Naive thymus-derived CD4-positive, alpha-beta T cell (primary cell): ENCODE results near the gene SYT8. TPM values are rescaled to one million over a fixed set of nuclear protein-coding genes. Genes with fewer than 3 reads are reported as not detected.
A peak's percentile ranks its signal among the peaks of the same experiment; 100 is the strongest.

Source experiments
- ATAC-seq: fragments of 150-1000 bp; cut with Tn5 transposase; 2 replicates; pipeline ENCODE4 v1.10.0; 2021; ENCODE audit warnings: mild to moderate bottlenecking, moderate library complexity
- CTCF ChIA-PET: fragments of 350-600 bp; sonication (Branson Sonifier 250); formaldehyde crosslinking; loops from one replicate; lab custom pipeline; 2021; ENCODE audit warnings: antibody characterized with exemption; lab: Charles Lee
- POLR2A ChIA-PET: fragments of 350-600 bp; sonication (Branson Sonifier 250); formaldehyde crosslinking; loops from one replicate; lab custom pipeline; 2021; ENCODE audit warnings: antibody characterized with exemption, inconsistent platforms; lab: Charles Lee
- DNase-seq, 9 donors: peaks; one replicate each; pipeline versions ENCODE4 v3.0.0 to v3.0.0-alpha.2; 2020 to 2022; ENCODE audit warnings: mixed read lengths in 1 of 9
- H3K27ac ChIP-seq: one replicate; pipeline ENCODE4 v1.7.0; 2013; ENCODE audit warnings: mild to moderate bottlenecking, low read depth, low read length, moderate library complexity
- H3K27me3 ChIP-seq, 2 donors: one replicate each; pipeline ENCODE4 v1.7.0; 2013; ENCODE audit warnings: low read length in 2 of 2, mild to moderate bottlenecking in 2 of 2, moderate library complexity in 2 of 2; ENCODE audit not compliant: control insufficient read depth in 2 of 2, insufficient read depth in 2 of 2
- H3K36me3 ChIP-seq, 3 experiments: 1 replicate in 2 of 3; 2 replicates in 1 of 3; pipeline ENCODE4 v1.7.0; 2013; ENCODE audit warnings: low read length in 3 of 3, mild to moderate bottlenecking in 3 of 3, moderate library complexity in 1 of 3; ENCODE audit not compliant: insufficient read depth in 3 of 3, control insufficient read depth in 2 of 3
- H3K4me1 ChIP-seq, 2 donors: one replicate each; pipeline ENCODE4 v1.7.0; 2013; ENCODE audit warnings: low read length in 2 of 2, mild to moderate bottlenecking in 2 of 2, moderate library complexity in 1 of 2; ENCODE audit not compliant: control insufficient read depth in 2 of 2, insufficient read depth in 2 of 2
- H3K4me3 ChIP-seq: 2 replicates; pipeline ENCODE4 v1.7.0; 2013; ENCODE audit warnings: mild to moderate bottlenecking, low read length
- H3K9me3 ChIP-seq, 3 experiments: 1 replicate in 2 of 3; 2 replicates in 1 of 3; pipeline ENCODE4 v1.7.0; 2013; ENCODE audit warnings: low read length in 3 of 3; ENCODE audit not compliant: control insufficient read depth in 2 of 3
- H3K27ac Mint-ChIP-seq, 9 donors: one replicate each; pipeline ENCODE4 v1.8.0; 2020 to 2022; ENCODE audit warnings: mixed read lengths in 9 of 9, mild to moderate bottlenecking in 8 of 9, moderate library complexity in 5 of 9, inconsistent platforms in 2 of 9
- H3K27me3 Mint-ChIP-seq, 5 donors: one replicate each; pipeline ENCODE4 v1.8.0; 2021 to 2022; ENCODE audit warnings: mixed read lengths in 5 of 5, mild to moderate bottlenecking in 1 of 5
- H3K36me3 Mint-ChIP-seq, 5 donors: one replicate each; pipeline ENCODE4 v1.8.0; 2020 to 2022; ENCODE audit warnings: mixed read lengths in 5 of 5, mild to moderate bottlenecking in 3 of 5, inconsistent platforms in 1 of 5
- H3K4me1 Mint-ChIP-seq, 7 donors: one replicate each; pipeline ENCODE4 v1.8.0; 2020 to 2022; ENCODE audit warnings: mixed read lengths in 7 of 7, mild to moderate bottlenecking in 3 of 7, inconsistent platforms in 1 of 7
- H3K4me3 Mint-ChIP-seq, 10 donors: one replicate each; pipeline ENCODE4 v1.8.0; 2020 to 2022; ENCODE audit warnings: mild to moderate bottlenecking in 10 of 10, mixed read lengths in 10 of 10, moderate library complexity in 6 of 10, inconsistent platforms in 2 of 10
- H3K9me3 Mint-ChIP-seq, 11 donors: one replicate each; pipeline ENCODE4 v1.8.0; 2020 to 2022; ENCODE audit warnings: mixed read lengths in 11 of 11, mild to moderate bottlenecking in 4 of 11, inconsistent platforms in 1 of 11, moderate library complexity in 1 of 11
- intact Hi-C, 2 donors: fragments of 100-400 bp; cut with micrococcal nuclease; formaldehyde crosslinking; loops; one replicate each; pipeline ENCODE4 v1.15.1; 2023
- polyA plus RNA-seq, 2 donors: library from polyadenylated mRNA; unstranded; fragments of 300-500 nt; fragmentation: Illumina TruSeq; gene quantifications; one replicate each; pipeline ENCODE4 v1.2.3, GENCODE V29; 2021
- total RNA-seq, 6 experiments: library from RNA in 5 of 6; stranded (reverse) in 5 of 6; gene quantifications; 1 replicate in 5 of 6; 2 replicates in 1 of 6; pipeline ENCODE4 v1.2.3 and lab custom pipeline; 2021 to 2026

SYT8 gene
- total and polyA plus RNA-seq, 7 experiments from 2014 or later = not detected

GRCh38 chr11:1852877-1853276 is 18.1 kb downstream of the SYT8 start, which contains the start of gene LSP1:
LSP1 (plus strand) TSS chr11:1853084; CDS start chr11:1853145, 61 bp downstream.
- Histone ChIP-seq H3K9me3 (no peaks in the 10 kb centered on the region), H3K27ac (peak within 1 kb of the TSS; percentile 80), H3K4me3 (peak within 1 kb of the TSS; percentile 94), H3K4me1 (peaks cover 58 to 66% of the 10 kb centered on the region in 2 donors), H3K27me3 (no peaks in the 10 kb centered on the region), H3K36me3 (peaks cover 0 to 20% (median 0%) of the 10 kb centered on the region in 3 experiments)
- ChIA-PET POLR2A (interaction anchor here (0.5 to 7.1 kb wide), 11 partner anchors 11 to 229 kb away, joined by 3 to 91 read pairs (median 5); partner anchors contain the start of genes MRPL23, PRR33 and TNNI2), CTCF (interaction anchor here (1.1 to 2.3 kb wide), 7 partner anchors 12 to 159 kb away, joined by 4 to 11 read pairs (median 8); partner anchors contain the start of gene TNNI2)
- intact Hi-C loops = loop anchor here (1.0 to 10.0 kb wide), 11 partner anchors 9 to 1042 kb away; partner anchors contain the start of genes CTSD (in 2 of the 2), TNNT3 (in 2 of the 2), DUSP8 (in 1 of the 2) and TNNI2 (in 1 of the 2)
- DNase-seq (peak in 8 of 9 donors; percentile 78 to 89 (median 84)), ATAC-seq (peak; percentile 69)
- peaks cover 0 to 4% (median 0%) of the 10 kb centered on the region in 5 donors for H3K27me3 Mint-ChIP-seq
- peak within 1 kb of the TSS; percentile 91 to 100 (median 97) for H3K4me3 Mint-ChIP-seq
- H3K9me3 Mint-ChIP-seq = no peaks in the 10 kb centered on the region
- H3K27ac Mint-ChIP-seq = peak within 1 kb of the TSS; percentile 94 to 99 (median 97)
- peaks cover 31 to 72% (median 48%) of the 10 kb centered on the region in 7 donors for H3K4me1 Mint-ChIP-seq
- H3K36me3 Mint-ChIP-seq = peaks cover 0 to 13% (median 0%) of the 10 kb centered on the region in 5 donors

DNA sequence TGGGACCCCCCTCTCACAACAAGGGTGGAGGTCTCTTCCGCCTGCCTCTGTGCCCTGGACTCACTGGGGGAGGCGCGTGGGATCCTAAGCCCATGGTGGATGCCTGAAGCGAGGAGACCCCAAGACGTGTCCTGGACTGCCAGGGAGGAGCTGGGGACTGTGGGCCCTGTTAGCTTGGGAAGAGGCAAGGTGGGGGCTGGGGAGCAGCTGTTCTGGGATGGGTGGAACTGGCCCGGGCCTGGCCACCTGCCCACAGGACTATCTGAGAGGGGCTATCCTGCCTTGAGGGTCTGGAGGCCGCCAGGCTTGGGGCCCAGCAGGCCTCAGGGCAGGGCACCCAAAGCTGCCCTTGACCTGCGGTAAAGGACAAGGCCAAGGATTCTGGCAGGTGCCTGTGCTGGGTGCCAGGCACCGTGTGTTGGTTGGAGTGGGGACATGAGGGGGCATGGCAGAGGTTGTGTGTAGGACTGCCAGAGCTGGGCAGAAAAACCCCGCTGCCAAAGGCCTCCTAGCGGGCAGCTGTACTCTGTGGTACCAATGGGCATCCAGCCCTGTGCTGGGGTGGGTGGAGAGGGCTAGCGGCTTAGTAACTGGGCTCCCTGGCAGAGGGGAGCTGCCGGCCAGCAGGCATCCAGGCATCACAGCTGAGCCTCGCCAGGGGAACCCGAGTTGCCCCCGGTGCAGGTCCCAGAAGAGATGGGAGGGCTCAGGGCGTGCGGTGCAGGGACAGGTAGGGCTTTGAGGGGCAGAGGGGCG is 18.8 kb downstream of the SYT8 start:
- Histone ChIP-seq H3K36me3 (peaks cover 0 to 21% (median 0%) of the 10 kb centered on the region in 3 experiments), H3K4me3 (peak overlapping the region; percentile 94), H3K27ac (peak overlapping the region; percentile 80), H3K4me1 (peaks cover 53 to 67% of the 10 kb centered on the region in 2 donors), H3K27me3 (no peaks in the 10 kb centered on the region), H3K9me3 (no peaks in the 10 kb centered on the region)
- peaks cover 0 to 4% (median 0%) of the 10 kb centered on the region in 5 donors for H3K27me3 Mint-ChIP-seq
- peaks cover 0 to 13% (median 0%) of the 10 kb centered on the region in 5 donors for H3K36me3 Mint-ChIP-seq
- CTCF ChIA-PET = interaction anchor here (1.0 to 2.3 kb wide), 9 partner anchors 13 to 201 kb away, joined by 3 to 11 read pairs (median 6); partner anchors contain the start of gene TNNI2
- H3K27ac Mint-ChIP-seq = peak overlapping the region; percentile 94 to 99 (median 97)
- H3K4me1 Mint-ChIP-seq = peaks cover 32 to 72% (median 47%) of the 10 kb centered on the region in 7 donors
- ATAC-seq (no peak), DNase-seq (no peak)
- intact Hi-C loops = loop anchor here (1.0 to 10.0 kb wide), 10 partner anchors 9 to 1041 kb away; partner anchors contain the start of genes CTSD (in 2 of the 2), TNNT3 (in 2 of the 2), DUSP8 (in 1 of the 2) and TNNI2 (in 1 of the 2)
- POLR2A ChIA-PET = interaction anchor here (0.5 to 7.1 kb wide), 11 partner anchors 9 to 229 kb away, joined by 3 to 91 read pairs (median 5); partner anchors contain the start of genes PRR33 and TNNI2
- H3K4me3 Mint-ChIP-seq = peak overlapping the region; percentile 91 to 100 (median 97)
- H3K9me3 Mint-ChIP-seq = no peaks in the 10 kb centered on the region

- Mint-ChIP-seq H3K27ac (peak overlapping the region; percentile 94 to 99 (median 97)), H3K4me3 (peak overlapping the region; percentile 91 to 100 (median 97)), H3K36me3 (peaks cover 0 to 14% (median 0%) of the 10 kb centered on the region in 5 donors), H3K4me1 (peaks cover 32 to 68% (median 43%) of the 10 kb centered on the region in 7 donors), H3K27me3 (peaks cover 0 to 4% (median 0%) of the 10 kb centered on the region in 5 donors), H3K9me3 (no peaks in the 10 kb centered on the region)
- Histone ChIP-seq H3K36me3 (peaks cover 0 to 28% (median 0%) of the 10 kb centered on the region in 3 experiments), H3K4me3 (peak overlapping the region; percentile 94), H3K27ac (peak overlapping the region; percentile 80), H3K4me1 (peaks cover 46 to 67% of the 10 kb centered on the region in 2 donors), H3K27me3 (no peaks in the 10 kb centered on the region), H3K9me3 (no peaks in the 10 kb centered on the region)
- intact Hi-C loops = loop anchor here (5.0 to 10.0 kb wide), 4 partner anchors 63 to 1040 kb away; partner anchors contain the start of genes CTSD (in 2 of the 2), TNNT3 (in 2 of the 2) and DUSP8 (in 1 of the 2)
- CTCF ChIA-PET = interaction anchor here (1.0 to 2.3 kb wide), 6 partner anchors 25 to 202 kb away, joined by 3 to 11 read pairs (median 6); no protein-coding TSS in a partner anchor
- ATAC-seq (no peak), DNase-seq (no peak)
- POLR2A ChIA-PET = interaction anchor here (1.0 to 7.1 kb wide), 7 partner anchors 8 to 64 kb away, joined by 3 to 91 read pairs (median 4); partner anchors contain the start of gene PRR33
Measured at GRCh38 chr11:1854132-1854948, 19.6 kb downstream of the SYT8 start.

DNA sequence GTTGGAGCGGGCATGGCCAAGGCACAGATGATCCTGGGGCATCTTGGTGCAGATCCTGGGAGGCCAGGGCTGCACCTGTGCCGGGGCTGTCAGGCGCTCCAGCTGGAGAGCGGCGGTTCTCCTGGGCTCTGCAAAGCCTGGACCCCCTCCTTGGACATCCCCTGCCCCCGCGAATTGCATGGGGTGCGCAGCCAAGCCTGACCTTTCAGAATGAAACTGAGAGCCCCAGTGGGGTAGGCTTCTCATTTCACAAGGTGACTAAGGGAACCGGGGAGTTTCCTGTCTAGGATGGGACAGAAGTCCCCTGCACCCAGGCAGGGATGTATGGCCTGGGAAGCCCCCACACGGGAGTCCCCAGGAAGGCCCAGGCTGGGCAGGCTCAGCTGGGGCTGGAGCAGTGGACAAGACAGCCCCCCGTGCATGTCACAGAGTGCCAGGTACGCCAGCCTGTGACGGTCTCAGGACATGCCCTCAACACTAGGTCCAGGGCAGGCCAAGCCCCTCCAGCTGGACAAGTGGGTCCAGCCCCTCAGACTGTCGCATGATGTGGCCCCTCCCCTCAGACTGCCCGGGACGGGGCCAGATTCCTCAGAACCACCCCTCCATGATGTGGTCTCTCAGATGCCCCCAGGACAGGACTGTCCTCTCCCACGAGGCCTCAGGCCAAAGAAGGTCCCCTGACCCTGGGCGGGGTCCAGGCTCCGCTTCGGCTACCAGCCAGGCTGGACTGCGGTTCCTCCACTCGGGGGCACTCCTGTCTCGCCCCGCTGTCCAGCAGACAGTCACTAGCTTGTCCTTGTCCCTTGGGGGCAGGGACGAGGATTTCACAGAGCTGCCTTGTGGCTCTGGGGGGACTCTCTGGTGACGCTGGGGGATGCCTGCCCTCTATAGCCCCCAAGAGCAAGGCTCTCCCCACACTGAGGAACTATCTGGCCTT is 20.4 kb downstream of the SYT8 start:
- peaks cover 0 to 16% (median 0%) of the 10 kb centered on the region in 5 donors for H3K36me3 Mint-ChIP-seq
- no peaks in the 10 kb centered on the region for H3K27me3 ChIP-seq
- intact Hi-C loops = loop anchor here (5.0 to 10.0 kb wide), 4 partner anchors 62 to 1040 kb away; partner anchors contain the start of genes CTSD (in 2 of the 2), TNNT3 (in 2 of the 2) and DUSP8 (in 1 of the 2)
- DNase-seq (peak in 1 of 9 donors; percentile 68), ATAC-seq (no peak)
- ChIA-PET POLR2A (interaction anchor here (1.0 to 7.1 kb wide), 5 partner anchors 9 to 63 kb away, joined by 3 to 91 read pairs (median 5); partner anchors contain the start of gene PRR33), CTCF (interaction anchor here (0.5 to 1.5 kb wide), 4 partner anchors 29 to 161 kb away, joined by 3 to 4 read pairs (median 3); no protein-coding TSS in a partner anchor)
- H3K4me1 Mint-ChIP-seq = peaks cover 27 to 59% (median 38%) of the 10 kb centered on the region in 7 donors
- H3K27ac ChIP-seq = peak overlapping the region; percentile 80
- H3K27ac Mint-ChIP-seq = peak overlapping the region in 5 of 9 donors; percentile 18 to 75 (median 47)
- H3K27me3 Mint-ChIP-seq = peaks cover 0 to 4% (median 0%) of the 10 kb centered on the region in 5 donors
- H3K9me3 ChIP-seq = no peaks in the 10 kb centered on the region
- H3K36me3 ChIP-seq = peaks cover 0 to 28% (median 0%) of the 10 kb centered on the region in 3 experiments
- no peaks in the 10 kb centered on the region for H3K9me3 Mint-ChIP-seq
- H3K4me1 ChIP-seq = peaks cover 42 to 58% of the 10 kb centered on the region in 2 donors
- H3K4me3 ChIP-seq = peak overlapping the region; percentile 94
- H3K4me3 Mint-ChIP-seq = peak overlapping the region; percentile 16 to 100 (median 95)

DNA sequence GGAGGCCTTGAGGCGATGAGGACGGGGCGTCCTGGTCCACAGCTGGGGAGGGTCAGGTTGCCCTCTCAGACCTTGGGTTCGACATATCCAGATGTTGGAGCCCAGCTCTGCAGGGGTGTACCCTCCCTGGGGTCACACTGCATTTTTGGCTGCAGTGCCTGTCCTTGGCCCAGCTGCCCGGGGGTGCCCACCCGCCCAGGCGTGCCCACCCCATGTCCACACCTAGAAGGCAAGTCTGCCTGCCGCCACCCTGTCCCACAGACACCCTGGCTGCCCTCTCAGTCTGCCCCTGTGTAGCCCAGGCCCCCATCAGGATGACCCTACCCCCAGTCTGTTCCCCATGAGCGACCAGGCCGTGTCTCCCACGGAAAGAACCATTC is 21.1 kb downstream of the SYT8 start:
- Histone ChIP-seq H3K27ac (peak overlapping the region; percentile 80), H3K36me3 (peaks cover 0 to 28% (median 0%) of the 10 kb centered on the region in 3 experiments), H3K9me3 (no peaks in the 10 kb centered on the region), H3K4me3 (no peak overlapping the region), H3K27me3 (no peaks in the 10 kb centered on the region), H3K4me1 (peaks cover 41 to 52% of the 10 kb centered on the region in 2 donors)
- DNase-seq (no peak), ATAC-seq (no peak)
- H3K27ac Mint-ChIP-seq = peak overlapping the region in 8 of 9 donors; percentile 18 to 86 (median 48)
- ChIA-PET CTCF (interaction anchor here (0.5 to 1.5 kb wide), 3 partner anchors 28 to 146 kb away, joined by 3 to 4 read pairs (median 3); no protein-coding TSS in a partner anchor), POLR2A (interaction anchor here (0.6 to 7.1 kb wide), 5 partner anchors 9 to 151 kb away, joined by 3 to 91 read pairs (median 5); partner anchors contain the start of gene PRR33)
- peaks cover 0 to 3% (median 0%) of the 10 kb centered on the region in 5 donors for H3K27me3 Mint-ChIP-seq
- no peaks in the 10 kb centered on the region for H3K9me3 Mint-ChIP-seq
- H3K4me3 Mint-ChIP-seq = peak overlapping the region; percentile 16 to 98 (median 48)
- intact Hi-C loops = loop anchor here in 1 of 2 donors (10.0 kb wide), 2 partner anchors 281 to 1039 kb away; partner anchors contain the start of gene DUSP8
- peaks cover 0 to 16% (median 0%) of the 10 kb centered on the region in 5 donors for H3K36me3 Mint-ChIP-seq
- peaks cover 21 to 53% (median 38%) of the 10 kb centered on the region in 7 donors for H3K4me1 Mint-ChIP-seq
